Tibial nerve (tissue), 4 donors: Measurements from ENCODE around the gene CAMKK1. TPM values are rescaled to one million over a fixed set of nuclear protein-coding genes. Genes with fewer than 3 reads are reported as not detected.
"Not testable (repeated sequence)": the region's sequence is repeated elsewhere in the genome, so short reads cannot be mapped to it uniquely, and the experiment has no call there.

ENCODE experiments used
- DNase-seq, 2 donors: peaks; one replicate each; pipeline ENCODE4 v3.0.0-alpha.2; 2019; ENCODE audit warnings: low spot score in 2 of 2
- H3K27ac ChIP-seq, 4 donors: fragments of 200-600 bp; sonication (generic) in 3 of 4; one replicate each; pipeline ENCODE4 v1.5.1; 2017 to 2019; ENCODE audit warnings: mild to moderate bottlenecking in 1 of 4
- H3K27me3 ChIP-seq, 2 donors: fragments of 200-600 bp; sonication (generic) in 1 of 2; one replicate each; pipeline versions ENCODE4 v1.5.1 to v1.6.0; 2017 to 2019
- H3K36me3 ChIP-seq, 3 donors: fragments of 200-600 bp; sonication (generic); one replicate each; pipeline ENCODE4 v1.5.1; 2018 to 2019
- H3K4me1 ChIP-seq, 4 donors: fragments of 200-600 bp; sonication (generic) in 3 of 4; one replicate each; pipeline ENCODE4 v1.5.1; 2017 to 2019
- H3K4me3 ChIP-seq, 4 donors: fragments of 200-600 bp; sonication (generic) in 3 of 4; one replicate each; pipeline ENCODE4 v1.5.1; 2017 to 2019; ENCODE audit warnings: mild to moderate bottlenecking in 1 of 4, moderate library complexity in 1 of 4
- H3K9me3 ChIP-seq, 4 donors: fragments of 200-600 bp; sonication (generic) in 3 of 4; one replicate each; pipeline ENCODE4 v1.5.1; 2017 to 2019
- CTCF ChIP-seq, 5 experiments: fragments of 200-600 bp in 3 of 5; fragments of 450-650 bp in 2 of 5; sonication (generic) in 3 of 5; IDR thresholded peaks; one replicate each; pipeline ENCODE4 v1.5.1; 2016 to 2019; ENCODE audit warnings: antibody characterized with exemption in 5 of 5, mild to moderate bottlenecking in 3 of 5, moderate library complexity in 2 of 5
- EP300 ChIP-seq, 2 donors: sonication (generic); formaldehyde crosslinking; IDR thresholded peaks; one replicate each; pipeline ENCODE4 v1.6.1; 2017; ENCODE audit warnings: antibody characterized with exemption in 2 of 2, mild to moderate bottlenecking in 1 of 2
- POLR2A ChIP-seq, 2 donors: fragments of 450-650 bp; IDR thresholded peaks; one replicate each; pipeline ENCODE4 v1.6.1; 2017; ENCODE audit warnings: antibody characterized with exemption in 2 of 2, mild to moderate bottlenecking in 2 of 2, moderate library complexity in 2 of 2
- WGBS, 2 donors: methylation state at CpG; one replicate each; pipeline ENCODE4 v1.1.5; 2018; 5-methylcytosine and 5-hydroxymethylcytosine counted together
- total RNA-seq, 4 donors: library from RNA; depleted of rRNA; stranded (reverse); fragments of >200 nt; gene quantifications; one replicate each; pipeline ENCODE4 v1.1.0, GENCODE V29; 2016

CAMKK1 gene
- total RNA-seq, 4 donors from 2014 or later = 4.4 to 15.3 (median 7.3) TPM

- Histone ChIP-seq H3K4me3 (no peak overlapping the region), H3K4me1 (peaks cover 0 to 7% (median 0%) of the 10 kb centered on the region in 4 donors), H3K36me3 (peaks cover 0 to 16% (median 0%) of the 10 kb centered on the region in 3 donors), H3K27ac (no peak overlapping the region), H3K27me3 (no peaks in the 10 kb centered on the region), H3K9me3 (no peaks in the 10 kb centered on the region)
- no peak for TF ChIP-seq EP300 (IDR thresholded peaks at IDR 0.05)
- TF ChIP-seq CTCF (IDR thresholded peaks at IDR 0.05) = no peak
- TF ChIP-seq POLR2A (IDR thresholded peaks at IDR 0.05) = no peak
- DNase-seq = no peak
- 74 to 77% methylated on average over 15 to 16 of the region's 16 CpGs for WGBS, 2 donors
These were observed 35.4 kb downstream of the CAMKK1 start for GRCh38 chr17:3857261-3858105.

DNA sequence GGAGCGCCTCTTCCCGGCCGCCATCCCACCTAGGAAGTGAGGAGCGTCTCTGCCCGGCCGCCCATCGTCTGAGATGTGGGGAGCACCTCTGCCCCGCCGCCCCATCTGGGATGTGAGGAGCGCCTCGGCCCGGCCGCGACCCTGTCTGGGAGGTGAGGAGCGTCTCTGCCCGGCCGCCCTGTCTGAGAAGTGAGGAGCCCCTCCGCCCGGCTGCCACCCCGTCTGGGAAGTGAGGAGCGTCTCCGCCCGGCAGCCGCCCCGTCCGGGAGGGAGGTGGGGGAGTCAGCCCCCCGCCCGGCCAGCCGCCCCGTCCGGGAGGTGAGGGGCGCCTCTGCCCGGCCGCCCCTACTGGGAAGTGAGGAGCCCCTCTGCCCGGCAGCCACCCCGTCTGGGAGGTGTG is 38.6 kb downstream of the CAMKK1 start:
- not testable (repeated sequence) for H3K36me3 ChIP-seq, H3K4me3 ChIP-seq, H3K27ac ChIP-seq, H3K4me1 ChIP-seq, DNase-seq, H3K9me3 ChIP-seq, H3K27me3 ChIP-seq
- WGBS, 2 donors = 92 to 94% methylated on average over 18 to 20 of the region's 36 CpGs

GRCh38 chr17:3852561-3852960 is 40.3 kb downstream of the CAMKK1 start:
- Histone ChIP-seq H3K27me3 (peaks cover 0 to 4% of the 10 kb centered on the region in 2 donors), H3K4me1 (no peaks in the 10 kb centered on the region), H3K9me3 (no peaks in the 10 kb centered on the region), H3K4me3 (no peak overlapping the region), H3K27ac (no peak overlapping the region), H3K36me3 (no peaks in the 10 kb centered on the region)
- WGBS, 2 donors = 83 to 88% methylated on average over 10 of the region's 10 CpGs
- no peak for TF ChIP-seq EP300 (IDR thresholded peaks at IDR 0.05)
- TF ChIP-seq CTCF (IDR thresholded peaks at IDR 0.05) = no peak
- no peak for TF ChIP-seq POLR2A (IDR thresholded peaks at IDR 0.05)
- no peak for DNase-seq

DNA sequence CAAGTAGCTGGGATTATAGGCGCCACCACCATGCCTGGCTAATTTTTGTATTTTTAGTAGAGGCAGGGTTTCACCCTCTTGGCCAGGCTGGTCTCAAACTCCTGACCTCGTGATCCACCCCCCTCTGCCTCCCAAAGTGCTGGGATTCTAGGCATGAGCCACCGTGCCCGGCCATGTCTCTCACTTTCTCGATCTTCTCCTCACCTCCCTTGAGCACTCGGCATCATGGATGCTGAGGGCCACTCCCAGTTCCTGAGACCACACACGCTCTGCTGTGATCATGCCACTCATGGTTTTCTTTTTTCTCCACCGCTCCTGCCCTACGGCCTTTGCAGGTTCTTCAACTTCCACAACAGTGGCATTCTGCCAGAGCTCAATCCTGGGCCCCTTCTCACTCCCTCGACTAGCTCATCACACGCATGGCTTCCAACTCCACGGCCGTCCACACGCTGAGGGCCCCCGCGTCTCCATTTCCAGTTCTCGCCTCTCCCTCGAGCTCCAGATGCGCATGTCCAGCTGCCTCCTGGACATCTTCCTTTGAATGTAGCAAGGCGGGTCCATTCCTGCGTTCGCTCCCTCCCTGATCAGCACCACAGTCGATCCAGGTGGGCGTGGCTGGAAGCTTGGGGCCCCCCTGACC is 41.3 kb downstream of the CAMKK1 start:
- Histone ChIP-seq H3K36me3 (no peaks in the 10 kb centered on the region), H3K4me1 (peaks cover 0 to 3% (median 0%) of the 10 kb centered on the region in 4 donors), H3K27me3 (peaks cover 0 to 4% of the 10 kb centered on the region in 2 donors), H3K9me3 (no peaks in the 10 kb centered on the region), H3K27ac (no peak overlapping the region), H3K4me3 (no peak overlapping the region)
- TF ChIP-seq EP300 (IDR thresholded peaks at IDR 0.05) = no peak
- TF ChIP-seq CTCF (IDR thresholded peaks at IDR 0.05) = no peak
- no peak for TF ChIP-seq POLR2A (IDR thresholded peaks at IDR 0.05)
- WGBS, 2 donors = 75 to 76% methylated on average over 24 of the region's 24 CpGs
- no peak for DNase-seq

DNA sequence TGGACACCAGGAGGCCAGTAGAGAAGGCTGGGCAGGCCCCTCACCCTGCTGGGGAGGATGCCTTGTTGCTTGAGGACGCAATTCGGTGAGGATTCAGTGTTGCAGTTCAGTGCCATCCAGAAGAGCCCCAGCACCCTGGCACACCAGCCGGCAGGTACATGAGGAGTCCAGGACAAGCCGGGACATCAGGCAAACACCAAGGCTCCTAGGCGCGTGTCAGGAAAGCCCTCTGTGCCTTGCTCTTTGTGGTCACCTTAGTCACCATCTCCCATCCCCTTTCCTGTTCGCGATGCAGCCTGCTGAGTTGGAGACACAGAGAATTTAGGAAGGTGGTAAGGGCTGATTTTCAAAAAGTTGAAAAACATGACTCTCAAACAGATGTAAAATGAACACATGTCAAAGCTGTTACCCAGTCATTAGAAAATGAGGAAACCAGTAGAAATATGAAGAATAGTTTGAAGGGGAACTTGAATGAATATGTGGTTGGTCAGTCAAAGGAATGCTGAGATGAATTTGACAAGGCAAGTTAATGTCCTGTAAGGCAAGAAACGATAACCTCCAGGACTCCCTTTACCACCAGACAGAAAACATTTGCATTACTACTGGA is 44.5 kb downstream of the CAMKK1 start:
- Histone ChIP-seq H3K4me1 (peaks cover 0 to 26% (median 9%) of the 10 kb centered on the region in 4 donors), H3K4me3 (no peak overlapping the region), H3K36me3 (peaks cover 0 to 8% (median 0%) of the 10 kb centered on the region in 3 donors), H3K27ac (no peak overlapping the region), H3K9me3 (no peaks in the 10 kb centered on the region), H3K27me3 (peaks cover 0 to 4% of the 10 kb centered on the region in 2 donors)
- no peak for DNase-seq
- 75 to 88% methylated on average over 8 to 9 of the region's 9 CpGs for WGBS, 2 donors
- TF ChIP-seq EP300 (IDR thresholded peaks at IDR 0.05) (no peak), POLR2A (IDR thresholded peaks at IDR 0.05) (no peak), CTCF (IDR thresholded peaks at IDR 0.05) (no peak)
